ENCODE data around the gene RHOU.

DNA sequence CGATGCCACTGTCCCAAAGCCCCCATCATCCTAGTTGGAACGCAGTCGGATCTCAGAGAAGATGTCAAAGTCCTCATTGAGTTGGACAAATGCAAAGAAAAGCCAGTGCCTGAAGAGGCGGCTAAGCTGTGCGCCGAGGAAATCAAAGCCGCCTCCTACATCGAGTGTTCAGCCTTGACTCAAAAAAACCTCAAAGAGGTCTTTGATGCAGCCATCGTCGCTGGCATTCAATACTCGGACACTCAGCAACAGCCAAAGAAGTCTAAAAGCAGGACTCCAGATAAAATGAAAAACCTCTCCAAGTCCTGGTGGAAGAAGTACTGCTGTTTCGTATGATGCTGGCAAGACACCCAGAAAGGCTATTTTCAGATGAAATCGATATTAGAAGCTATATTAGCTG, 8.1 kb downstream of the RHOU start:
- TF ChIP-seq FLYWCH1 (CRISPR knock-in tag; IDR thresholded peaks at IDR 0.05) (no peak), MAX (IDR thresholded peaks at IDR 0.05) (no peak), MED8 (CRISPR knock-in tag; IDR thresholded peaks at IDR 0.05; ENCODE audit: insufficient replicate concordance) (no peak), ZSCAN25 (CRISPR knock-in tag; IDR thresholded peaks at IDR 0.05) (no peak), ZBTB8A (CRISPR knock-in tag; IDR thresholded peaks at IDR 0.05; ENCODE audit: borderline replicate concordance, low read depth) (no peak), PHF20 (CRISPR knock-in tag; IDR thresholded peaks at IDR 0.05) (no peak), YY1 (IDR thresholded peaks at IDR 0.05; ENCODE audit: insufficient read depth, insufficient replicate concordance, low read depth, low read length) (no peak)
- TF ChIP-seq, protein P1, sequence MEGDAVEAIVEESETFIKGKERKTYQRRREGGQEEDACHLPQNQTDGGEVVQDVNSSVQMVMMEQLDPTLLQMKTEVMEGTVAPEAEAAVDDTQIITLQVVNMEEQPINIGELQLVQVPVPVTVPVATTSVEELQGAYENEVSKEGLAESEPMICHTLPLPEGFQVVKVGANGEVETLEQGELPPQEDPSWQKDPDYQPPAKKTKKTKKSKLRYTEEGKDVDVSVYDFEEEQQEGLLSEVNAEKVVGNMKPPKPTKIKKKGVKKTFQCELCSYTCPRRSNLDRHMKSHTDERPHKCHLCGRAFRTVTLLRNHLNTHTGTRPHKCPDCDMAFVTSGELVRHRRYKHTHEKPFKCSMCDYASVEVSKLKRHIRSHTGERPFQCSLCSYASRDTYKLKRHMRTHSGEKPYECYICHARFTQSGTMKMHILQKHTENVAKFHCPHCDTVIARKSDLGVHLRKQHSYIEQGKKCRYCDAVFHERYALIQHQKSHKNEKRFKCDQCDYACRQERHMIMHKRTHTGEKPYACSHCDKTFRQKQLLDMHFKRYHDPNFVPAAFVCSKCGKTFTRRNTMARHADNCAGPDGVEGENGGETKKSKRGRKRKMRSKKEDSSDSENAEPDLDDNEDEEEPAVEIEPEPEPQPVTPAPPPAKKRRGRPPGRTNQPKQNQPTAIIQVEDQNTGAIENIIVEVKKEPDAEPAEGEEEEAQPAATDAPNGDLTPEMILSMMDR (CRISPR knock-in tag; IDR thresholded peaks at IDR 0.05) = no peak

All from HepG2 (cell line).